HEK293 (cell line): ENCODE measurements around the gene ACAD8.

Experiments used
- CTCF ChIA-PET: fragments of 350-600 bp; formaldehyde crosslinking; extraction: SDS; loops from one replicate; lab custom pipeline; 2021; ENCODE audit warnings: antibody characterized with exemption; lab: Yijun Ruan, JAX
- POLR2A ChIA-PET: fragments of 300-600 bp; formaldehyde crosslinking; extraction: SDS; loops from one replicate; lab custom pipeline; 2020; ENCODE audit warnings: antibody characterized with exemption, inconsistent platforms; lab: Yijun Ruan, JAX
- H3K27ac ChIP-seq: fragments of 200-500 bp; sonication (Bioruptor generic); 2 replicates; pipeline ENCODE4 v1.5.1; 2014; ENCODE audit warnings: low read depth, low read length, control low read depth, inconsistent platforms; ENCODE audit errors: extremely low read depth
- H3K36me3 ChIP-seq, 2 experiments: fragments of 200-500 bp in 1 of 2; sonication (Bioruptor generic) in 1 of 2; 1 replicate in 1 of 2; 2 replicates in 1 of 2; pipeline ENCODE4 v1.5.1; 2014 to 2017; ENCODE audit warnings: inconsistent platforms in 2 of 2, low read length in 2 of 2; ENCODE audit not compliant: control insufficient read depth in 2 of 2, insufficient read depth in 1 of 2
- H3K4me1 ChIP-seq: fragments of 200-500 bp; sonication (Bioruptor generic); 2 replicates; pipeline ENCODE4 v1.5.1; 2014; ENCODE audit warnings: mild to moderate bottlenecking, low read length, inconsistent platforms; ENCODE audit not compliant: control insufficient read depth, insufficient read depth
- H3K4me3 ChIP-seq: 2 replicates; pipeline ENCODE4 v1.5.1; 2011; ENCODE audit warnings: low read depth, mild to moderate bottlenecking, control low read depth, low read length, moderate library complexity
- H3K9me3 ChIP-seq: fragments of 200-500 bp; sonication (Bioruptor generic); 2 replicates; pipeline ENCODE4 v1.5.1; 2014; ENCODE audit warnings: low read depth, low read length, inconsistent platforms; ENCODE audit not compliant: control insufficient read depth, insufficient read depth
- GFI1B ChIP-seq: fragments of 450-650 bp; formaldehyde crosslinking; IDR thresholded peaks from 2 replicates; pipeline ENCODE4 v1.5.1; 2016; ENCODE audit warnings: missing biosample characterization, missing genetic modification characterization
- KLF17 ChIP-seq: fragments of 450-650 bp; formaldehyde crosslinking; IDR thresholded peaks from 2 replicates; pipeline ENCODE4 v1.5.1; 2016; ENCODE audit warnings: missing biosample characterization, missing genetic modification characterization
- KLF9 ChIP-seq: fragments of 450-650 bp; formaldehyde crosslinking; IDR thresholded peaks from 2 replicates; pipeline ENCODE4 v1.5.1; 2016; ENCODE audit warnings: missing biosample characterization, missing genetic modification characterization, low read depth
- PRDM1 ChIP-seq: fragments of 450-650 bp; formaldehyde crosslinking; IDR thresholded peaks from 2 replicates; pipeline ENCODE4; 2016; ENCODE audit warnings: missing biosample characterization, missing genetic modification characterization
- REST ChIP-seq: fragments of 450-650 bp; formaldehyde crosslinking; IDR thresholded peaks from 2 replicates; pipeline ENCODE4 v1.5.1; 2016; ENCODE audit warnings: missing biosample characterization, missing genetic modification characterization
- SP2 ChIP-seq: fragments of 450-650 bp; formaldehyde crosslinking; IDR thresholded peaks from 2 replicates; pipeline ENCODE4 v1.5.1; 2016; ENCODE audit warnings: missing biosample characterization, missing genetic modification characterization
- SP7 ChIP-seq: fragments of 450-650 bp; formaldehyde crosslinking; IDR thresholded peaks from 2 replicates; pipeline ENCODE4 v1.5.1; 2016; ENCODE audit warnings: missing biosample characterization, missing genetic modification characterization
- ZBTB20 ChIP-seq: fragments of 450-650 bp; formaldehyde crosslinking; IDR thresholded peaks from 2 replicates; pipeline ENCODE4 v1.5.1; 2016; ENCODE audit warnings: missing biosample characterization, missing genetic modification characterization
- ZBTB44 ChIP-seq: fragments of 450-650 bp; IDR thresholded peaks from 2 replicates; pipeline ENCODE4 v1.5.1; 2018; ENCODE audit warnings: missing biosample characterization, mild to moderate bottlenecking, missing genetic modification characterization
- ZBTB8A ChIP-seq: fragments of 450-650 bp; formaldehyde crosslinking; IDR thresholded peaks from 2 replicates; pipeline ENCODE4 v1.5.1; 2016; ENCODE audit warnings: missing biosample characterization, missing genetic modification characterization
- ZNF211 ChIP-seq: fragments of 450-650 bp; formaldehyde crosslinking; IDR thresholded peaks from 2 replicates; pipeline ENCODE4 v1.5.1; 2016; ENCODE audit warnings: low read depth, missing biosample characterization, missing genetic modification characterization
- ZNF214 ChIP-seq: fragments of 450-650 bp; formaldehyde crosslinking; IDR thresholded peaks from 2 replicates; pipeline ENCODE4 v1.5.1; 2017; ENCODE audit warnings: missing biosample characterization, mild to moderate bottlenecking, missing genetic modification characterization, borderline replicate concordance
- ZNF311 ChIP-seq: fragments of 450-650 bp; formaldehyde crosslinking; IDR thresholded peaks from 2 replicates; pipeline ENCODE4 v1.5.1; 2017; ENCODE audit warnings: missing biosample characterization, missing genetic modification characterization, borderline replicate concordance
- ZNF362 ChIP-seq: fragments of 450-650 bp; formaldehyde crosslinking; IDR thresholded peaks from 2 replicates; pipeline ENCODE4 v1.5.1; 2016; ENCODE audit warnings: missing biosample characterization, missing genetic modification characterization
- ZNF398 ChIP-seq: fragments of 450-650 bp; formaldehyde crosslinking; IDR thresholded peaks from 2 replicates; pipeline ENCODE4 v1.5.1; 2017; ENCODE audit warnings: missing biosample characterization, missing genetic modification characterization
- ZNF404 ChIP-seq: fragments of 450-650 bp; formaldehyde crosslinking; IDR thresholded peaks from 2 replicates; pipeline ENCODE4 v1.5.1; 2017; ENCODE audit warnings: missing biosample characterization, missing genetic modification characterization
- ZNF629 ChIP-seq: fragments of 450-650 bp; formaldehyde crosslinking; IDR thresholded peaks from 2 replicates; pipeline ENCODE4 v1.5.1; 2017; ENCODE audit warnings: missing biosample characterization, missing genetic modification characterization
- ZNF670 ChIP-seq: fragments of 450-650 bp; formaldehyde crosslinking; IDR thresholded peaks from 2 replicates; pipeline ENCODE4 v1.5.1; 2016; ENCODE audit warnings: missing biosample characterization, missing genetic modification characterization, low read depth
- ZNF76 ChIP-seq: fragments of 450-650 bp; formaldehyde crosslinking; IDR thresholded peaks from 2 replicates; pipeline ENCODE4; 2016; ENCODE audit warnings: low read depth, missing biosample characterization, missing genetic modification characterization, borderline replicate concordance
- ZNF776 ChIP-seq: fragments of 450-650 bp; formaldehyde crosslinking; IDR thresholded peaks from 2 replicates; pipeline ENCODE4 v1.5.0; 2017; ENCODE audit warnings: missing biosample characterization, missing genetic modification characterization, borderline replicate concordance
- ZNF777 ChIP-seq: fragments of 450-650 bp; formaldehyde crosslinking; IDR thresholded peaks from 2 replicates; pipeline ENCODE4 v1.5.1; 2017; ENCODE audit warnings: missing biosample characterization, missing genetic modification characterization, borderline replicate concordance
- TF ChIP-seq, protein P1 (sequence below): fragments of 450-650 bp; formaldehyde crosslinking; optimal IDR thresholded peaks from 2 replicates; pipeline ENCODE3; 2016; ENCODE audit warnings: missing biosample characterization, mild to moderate bottlenecking, missing genetic modification characterization

ACAD8 gene

DNA sequence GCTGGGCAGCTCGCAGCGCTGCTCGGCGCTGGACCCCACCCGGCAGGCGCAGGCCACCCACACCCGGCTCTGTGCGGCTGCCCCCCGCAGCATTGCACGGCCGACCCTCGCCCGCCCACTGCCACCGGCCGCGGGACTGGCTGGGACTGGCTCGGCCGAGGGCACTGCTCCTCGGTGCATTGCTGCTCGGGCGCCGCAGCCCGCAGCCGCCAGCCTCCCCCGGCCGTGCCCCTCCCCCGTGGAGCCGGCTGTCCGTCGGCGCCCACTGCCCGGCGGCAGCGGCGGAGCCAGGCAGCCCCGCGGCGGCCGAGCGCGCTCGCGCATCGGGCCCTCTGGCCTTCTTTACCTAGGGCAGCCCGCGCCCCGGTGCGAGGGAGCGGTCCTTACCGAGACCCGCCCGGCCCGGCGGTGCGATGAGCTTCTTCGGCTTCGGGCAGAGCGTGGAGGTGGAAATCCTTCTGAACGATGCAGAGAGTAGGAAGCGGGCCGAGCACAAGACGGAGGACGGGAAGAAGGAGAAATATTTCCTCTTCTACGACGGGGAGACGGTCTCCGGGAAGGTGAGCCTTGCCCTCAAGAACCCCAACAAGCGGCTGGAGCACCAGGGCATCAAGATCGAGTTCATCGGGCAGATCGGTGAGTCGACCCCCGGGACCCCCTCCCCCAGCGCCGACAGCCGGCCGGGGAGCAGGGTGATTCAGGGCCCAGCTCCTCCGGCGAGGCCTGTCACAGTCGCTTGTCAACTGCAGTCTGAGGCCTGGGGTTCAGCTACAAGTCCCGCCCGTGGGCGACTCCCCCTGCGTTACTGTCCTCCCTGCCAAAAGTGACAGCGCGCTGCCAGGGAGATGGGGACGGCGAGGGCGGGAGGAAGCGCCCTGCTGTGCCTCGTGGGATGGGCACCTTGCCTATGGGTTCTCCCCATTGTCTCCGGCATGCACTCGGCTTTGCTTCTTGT is 28.4 kb upstream of the ACAD8 start (continued):
- TF ChIP-seq ZNF214 (tag by site-specific recombination) (no peak), ZNF398 (tag by site-specific recombination) (0 out of 2 replicates have a peak, but pooled peaks have one; percentile 10), ZBTB44 (tag by site-specific recombination) (0 out of 2 replicates have a peak, but pooled peaks have one; percentile 28), KLF9 (tag by site-specific recombination) (peak; percentile 62; the same call in 1 of the 2 replicates), ZBTB8A (0 out of 2 replicates have a peak, but pooled peaks have one; percentile 8), SP7 (tag by site-specific recombination) (no peak; the same call in 1 of the 2 replicates), ZBTB20 (tag by site-specific recombination) (peak; percentile 65; the same call in 1 of the 2 replicates), SP2 (tag by site-specific recombination) (peak; percentile 72), ZNF76 (tag by site-specific recombination) (0 out of 2 replicates have a peak, but pooled peaks have one; percentile 24), ZNF362 (tag by site-specific recombination) (no peak)
- TF ChIP-seq, protein P1, sequence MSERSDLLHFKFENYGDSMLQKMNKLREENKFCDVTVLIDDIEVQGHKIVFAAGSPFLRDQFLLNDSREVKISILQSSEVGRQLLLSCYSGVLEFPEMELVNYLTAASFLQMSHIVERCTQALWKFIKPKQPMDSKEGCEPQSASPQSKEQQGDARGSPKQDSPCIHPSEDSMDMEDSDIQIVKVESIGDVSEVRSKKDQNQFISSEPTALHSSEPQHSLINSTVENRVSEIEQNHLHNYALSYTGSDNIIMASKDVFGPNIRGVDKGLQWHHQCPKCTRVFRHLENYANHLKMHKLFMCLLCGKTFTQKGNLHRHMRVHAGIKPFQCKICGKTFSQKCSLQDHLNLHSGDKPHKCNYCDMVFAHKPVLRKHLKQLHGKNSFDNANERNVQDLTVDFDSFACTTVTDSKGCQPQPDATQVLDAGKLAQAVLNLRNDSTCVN = peak; percentile 38

GRCh38 chr11:134226806-134227325 is 26.5 kb upstream of the ACAD8 start:
- no peak overlapping the region for H3K4me3 ChIP-seq
- ChIA-PET POLR2A (no interaction called here), CTCF (interaction anchor here (0.6 to 2.8 kb wide), 4 partner anchors 8 to 47 kb away, joined by 3 to 8 read pairs (median 6); no protein-coding TSS in a partner anchor)
- H3K9me3 ChIP-seq = no peaks in the 10 kb centered on the region
- H3K27ac ChIP-seq = no peak overlapping the region
- peaks cover 7% of the 10 kb centered on the region; the same call in 1 of the 2 replicates for H3K4me1 ChIP-seq
- peaks cover 0 to 29% of the 10 kb centered on the region in 2 experiments; a peak in 1 of 3 replicates for H3K36me3 ChIP-seq
- TF ChIP-seq ZNF776 = no peak
- no peak for TF ChIP-seq PRDM1 (tag by site-specific recombination)
- no peak for TF ChIP-seq ZNF670 (tag by site-specific recombination)
- no peak for TF ChIP-seq KLF17 (tag by site-specific recombination)
- TF ChIP-seq ZNF629 (tag by site-specific recombination) = no peak
- TF ChIP-seq ZNF404 (tag by site-specific recombination) = no peak
- TF ChIP-seq ZNF777 (tag by site-specific recombination) = no peak
- TF ChIP-seq REST (tag by site-specific recombination) = no peak
- no peak for TF ChIP-seq GFI1B (tag by site-specific recombination)
- TF ChIP-seq ZNF311 (tag by site-specific recombination) = no peak
- no peak for TF ChIP-seq ZNF211 (tag by site-specific recombination)
